Lower leg skin (tissue), 4 donors: Measurements from ENCODE around the gene CNIH1. TPM values are rescaled to one million over a fixed set of nuclear protein-coding genes. Genes with fewer than 3 reads are reported as not detected.

Experiments used
- DNase-seq, 2 donors: peaks; one replicate each; pipeline ENCODE4 v3.0.0-alpha.2; 2019; ENCODE audit warnings: low spot score in 2 of 2
- H3K4me3 ChIP-seq: fragments of 200-600 bp; sonication (generic); 2 replicates; pipeline ENCODE4 v1.5.1; 2017; ENCODE audit warnings: mild to moderate bottlenecking, low read depth; ENCODE audit not compliant: poor library complexity, severe bottlenecking
- CTCF ChIP-seq, 3 donors: fragments of 450-650 bp; IDR thresholded peaks; one replicate each; pipeline ENCODE4 v1.5.1; 2016; ENCODE audit warnings: antibody characterized with exemption in 3 of 3, mild to moderate bottlenecking in 3 of 3, moderate library complexity in 2 of 3
- POLR2A ChIP-seq, 2 donors: fragments of 450-650 bp; IDR thresholded peaks; one replicate each; pipeline ENCODE4 v1.6.1; 2016 to 2017; ENCODE audit warnings: antibody characterized with exemption in 2 of 2, mild to moderate bottlenecking in 1 of 2, moderate library complexity in 1 of 2
- WGBS, 2 donors: methylation state at CpG; one replicate each; pipeline ENCODE4 v1.1.5; 2018; 5-methylcytosine and 5-hydroxymethylcytosine counted together
- intact Hi-C: fragments of 100-400 bp; cut with DNase I; formaldehyde crosslinking; loops from one replicate; pipeline ENCODE4 v1.15.0; 2023; ENCODE audit warnings: low total_unique reads
- total RNA-seq, 4 donors: library from RNA; depleted of rRNA; stranded (reverse); fragments of >200 nt; gene quantifications; one replicate each; pipeline ENCODE4 v1.1.0, GENCODE V29; 2016

CNIH1 gene
- total RNA-seq, 4 donors from 2014 or later: 59.6 to 92.2 (median 75.8) TPM

- intact Hi-C loops: no loop called here
- TF ChIP-seq CTCF (IDR thresholded peaks at IDR 0.05) (no peak), POLR2A (IDR thresholded peaks at IDR 0.05) (no peak)
- 68 to 77% methylated on average over 4 of the region's 4 CpGs for WGBS, 2 donors
- no peak for DNase-seq
- no peak overlapping the region for H3K4me3 ChIP-seq
Measured at GRCh38 chr14:54472315-54472714, 31.1 kb upstream of the CNIH1 start.

- H3K4me3 ChIP-seq: no peak overlapping the region
- 84 to 93% methylated on average over 4 of the region's 4 CpGs for WGBS, 2 donors
- intact Hi-C loops: no loop called here
- TF ChIP-seq POLR2A (IDR thresholded peaks at IDR 0.05): no peak
- TF ChIP-seq CTCF (IDR thresholded peaks at IDR 0.05): no peak
- DNase-seq: no peak
Measured at GRCh38 chr14:54471641-54472040, 30.5 kb upstream of the CNIH1 start.

- no peak overlapping the region for H3K4me3 ChIP-seq
- 92 to 95% methylated on average over 4 of the region's 4 CpGs for WGBS, 2 donors
- TF ChIP-seq POLR2A (IDR thresholded peaks at IDR 0.05) (no peak), CTCF (IDR thresholded peaks at IDR 0.05) (no peak)
- no peak for DNase-seq
- intact Hi-C loops: no loop called here
Measured at GRCh38 chr14:54470701-54471100, 29.5 kb upstream of the CNIH1 start.

GRCh38 chr14:54467280-54467679 is 26.1 kb upstream of the CNIH1 start:
- H3K4me3 ChIP-seq: no peak overlapping the region
- no peak for DNase-seq
- intact Hi-C loops: no loop called here
- TF ChIP-seq POLR2A (IDR thresholded peaks at IDR 0.05): no peak
- no peak for TF ChIP-seq CTCF (IDR thresholded peaks at IDR 0.05)

- TF ChIP-seq CTCF (IDR thresholded peaks at IDR 0.05) (no peak), POLR2A (IDR thresholded peaks at IDR 0.05) (no peak)
- DNase-seq: no peak
- intact Hi-C loops: no loop called here
- H3K4me3 ChIP-seq: no peak overlapping the region
- WGBS, 2 donors: 66 to 75% methylated on average over 4 of the region's 4 CpGs
Measured at GRCh38 chr14:54465654-54466053, 24.5 kb upstream of the CNIH1 start.

- intact Hi-C loops: no loop called here
- no peak overlapping the region for H3K4me3 ChIP-seq
- DNase-seq: no peak
- 57 to 60% methylated on average over 5 of the region's 5 CpGs for WGBS, 2 donors
- TF ChIP-seq POLR2A (IDR thresholded peaks at IDR 0.05) (no peak), CTCF (IDR thresholded peaks at IDR 0.05) (no peak)
Measured at GRCh38 chr14:54462048-54462447, 20.9 kb upstream of the CNIH1 start.
